Endothelial cell of umbilical vein (primary cell): ENCODE measurements around the gene NTN1. TPM values are rescaled to one million over a fixed set of nuclear protein-coding genes. Genes with fewer than 3 reads are reported as not detected.

Source experiments
- BruUV-seq: library from RNA; stranded (reverse); fragments of 400-500 nt; replicated peaks from 2 replicates; lab custom pipeline; 2021; lab: Mats Ljungman, UMichigan
- CTCF ChIA-PET: fragments of 300-600, 350-600 bp; sonication (Branson Sonifier 250); formaldehyde crosslinking; loops from one replicate; lab custom pipeline; 2021; ENCODE audit warnings: antibody characterized with exemption, inconsistent platforms; lab: Charles Lee
- POLR2A ChIA-PET: fragments of 300-600, 350-600 bp; sonication (Branson Sonifier 250); formaldehyde crosslinking; loops from one replicate; lab custom pipeline; 2021; ENCODE audit warnings: antibody characterized with exemption, inconsistent platforms; lab: Charles Lee
- DNase-seq: peaks from one replicate; pipeline ENCODE4 v3.0.0-alpha.2; 2011; ENCODE audit warnings: low read depth, low spot score
- FAIRE-seq: peaks from 2 replicates; lab custom pipeline; 2011; peaks lifted over from hg19 to GRCh38; lab: Jason Lieb, UNC
- H2AFZ ChIP-seq: 2 replicates; pipeline ENCODE4 v1.6.0; 2012; ENCODE audit warnings: low read depth, low read length, control low read depth, inconsistent platforms
- H3K27ac ChIP-seq: 2 replicates; pipeline ENCODE4 v1.5.1; 2011; ENCODE audit warnings: low read depth, mild to moderate bottlenecking, control low read depth, low read length, moderate library complexity; ENCODE audit not compliant: insufficient read depth
- H3K27me3 ChIP-seq, 2 experiments: 2 replicates each; pipeline versions ENCODE4 v1.6.0 to v1.6.1; 2011; ENCODE audit warnings: low read length in 2 of 2, mixed read lengths in 1 of 2; ENCODE audit not compliant: control insufficient read depth in 2 of 2, insufficient read depth in 2 of 2
- H3K36me3 ChIP-seq, 2 experiments: 2 replicates in 1 of 2; 3 replicates in 1 of 2; pipeline ENCODE4 v1.5.1; 2011; ENCODE audit warnings: low read length in 2 of 2, mild to moderate bottlenecking in 1 of 2, moderate library complexity in 1 of 2; ENCODE audit not compliant: control insufficient read depth in 2 of 2, insufficient read depth in 2 of 2; ENCODE audit errors: extremely low read depth in 1 of 2
- H3K4me1 ChIP-seq: 3 replicates; pipeline ENCODE4 v1.5.1; 2011; ENCODE audit warnings: mild to moderate bottlenecking, low read length; ENCODE audit not compliant: control insufficient read depth, insufficient read depth; ENCODE audit errors: extremely low read depth
- H3K4me2 ChIP-seq: 2 replicates; pipeline ENCODE4 v1.6.1; 2011; ENCODE audit warnings: low read length, control low read depth, mixed read lengths; ENCODE audit not compliant: insufficient read depth
- H3K4me3 ChIP-seq, 3 experiments: fragments of 200-600 bp in 1 of 3; sonication (generic), shearing (Covaris generic) in 1 of 3; replicated peaks in 1 of 3; 2 replicates each; pipeline ENCODE4 v1.5.1; 2011 to 2016; ENCODE audit warnings: control low read depth in 3 of 3, low read length in 3 of 3, mild to moderate bottlenecking in 2 of 3, inconsistent platforms in 1 of 3, low read depth in 1 of 3, moderate library complexity in 1 of 3; ENCODE audit not compliant: insufficient read depth in 1 of 3
- H3K79me2 ChIP-seq: 2 replicates; pipeline ENCODE4 v1.6.0; 2012; ENCODE audit warnings: low read length, inconsistent platforms; ENCODE audit not compliant: control insufficient read depth, insufficient read depth
- H3K9ac ChIP-seq: replicated peaks from 2 replicates; pipeline ENCODE3; 2011; ENCODE audit warnings: low read length, control low read depth; ENCODE audit not compliant: insufficient read depth; ENCODE audit errors: extremely low read depth
- H3K9me1 ChIP-seq: replicated peaks from 3 replicates; pipeline ENCODE4 v1.6.0; 2011; ENCODE audit warnings: mild to moderate bottlenecking, low read length; ENCODE audit not compliant: control insufficient read depth, insufficient read depth; ENCODE audit errors: extremely low read depth
- H3K9me3 ChIP-seq: replicated peaks from 2 replicates; pipeline ENCODE4 v1.5.1; 2012; ENCODE audit warnings: low read length, inconsistent platforms; ENCODE audit not compliant: control insufficient read depth, insufficient read depth
- H4K20me1 ChIP-seq: replicated peaks from 2 replicates; pipeline ENCODE3; 2011; ENCODE audit warnings: mild to moderate bottlenecking, low read length; ENCODE audit not compliant: control insufficient read depth, insufficient read depth; ENCODE audit errors: extremely low read depth
- CTCF ChIP-seq, 2 donors: IDR thresholded peaks; 1 replicate in 1 of 2; 2 replicates in 1 of 2; pipeline ENCODE4 v1.5.1; 2011; ENCODE audit warnings: low read length in 2 of 2, mild to moderate bottlenecking in 2 of 2, moderate library complexity in 2 of 2, control low read depth in 1 of 2, inconsistent platforms in 1 of 2, low read depth in 1 of 2; ENCODE audit not compliant: insufficient read depth in 1 of 2; ENCODE audit errors: extremely low read depth in 1 of 2
- EZH2 ChIP-seq: IDR thresholded peaks from 2 replicates; pipeline ENCODE4 v1.6.1; 2012; ENCODE audit warnings: borderline replicate concordance, low read depth, mild to moderate bottlenecking, moderate library complexity, low read length, inconsistent platforms; ENCODE audit not compliant: severe bottlenecking
- FOS ChIP-seq: IDR thresholded peaks from 2 replicates; pipeline ENCODE4 v1.6.1; 2011; ENCODE audit warnings: mild to moderate bottlenecking, low read length, moderate library complexity, borderline replicate concordance; ENCODE audit not compliant: insufficient read depth
- GATA2 ChIP-seq: IDR thresholded peaks from 2 replicates; pipeline ENCODE4 v1.7.0; 2011; ENCODE audit warnings: low read depth, mild to moderate bottlenecking, moderate library complexity, mixed read lengths, low read length; ENCODE audit not compliant: insufficient read length, insufficient read depth
- JUN ChIP-seq: IDR thresholded peaks from 2 replicates; pipeline ENCODE4 v1.6.1; 2011; ENCODE audit warnings: borderline replicate concordance, low read depth; ENCODE audit not compliant: insufficient read length, insufficient read depth
- MYC ChIP-seq: IDR thresholded peaks from one replicate; pipeline ENCODE4 v1.6.1; 2011; ENCODE audit warnings: mild to moderate bottlenecking, low read depth, low read length
- POLR2A ChIP-seq: IDR thresholded peaks from 2 replicates; pipeline ENCODE4 v1.6.1; 2012; ENCODE audit warnings: low read depth, mild to moderate bottlenecking, control low read depth, low read length
- POLR2AphosphoS5 ChIP-seq: IDR thresholded peaks from 2 replicates; pipeline ENCODE4 v1.6.1; 2012; ENCODE audit warnings: low read depth, mild to moderate bottlenecking, control low read depth, low read length, moderate library complexity; ENCODE audit not compliant: insufficient read depth
- dilution Hi-C: fragments of 300-500 bp; cut with MboI; formaldehyde crosslinking; loops from one replicate; pipeline ENCODE4 v1.15.0; 2019; ENCODE audit warnings: low sequenced_read_pairs; ENCODE audit not compliant: extremely low pct_ligation_motif_present
- intact Hi-C: fragments of 100-400 bp; cut with micrococcal nuclease; formaldehyde crosslinking; loops from one replicate; pipeline ENCODE4 v1.10.0; 2022
- polyA plus RNA-seq, 4 experiments: library from polyadenylated mRNA; depleted of rRNA in 3 of 4; stranded (reverse) in 3 of 4; unstranded in 1 of 4; fragments of >200 nt; gene quantifications; 2 replicates each; pipeline versions ENCODE4 v1.2.1 to v1.2.3, GENCODE V29; 2011 to 2012; ENCODE audit warnings: missing spikeins in 1 of 4
- total RNA-seq: library from RNA; stranded (reverse); gene quantifications from 2 replicates; pipeline ENCODE4 v1.2.3, GENCODE V29; 2021
- TF ChIP-seq, protein P1 (sequence below): IDR thresholded peaks from 2 replicates; pipeline ENCODE4 v1.6.1; 2011; ENCODE audit not compliant: insufficient read depth, insufficient read length

The NTN1 gene
- total and polyA plus RNA-seq, 2 donors (not counting 3 experiments of a cell fraction or from before 2014, with no cell fraction given) = 0.10 to 0.18 TPM

DNA sequence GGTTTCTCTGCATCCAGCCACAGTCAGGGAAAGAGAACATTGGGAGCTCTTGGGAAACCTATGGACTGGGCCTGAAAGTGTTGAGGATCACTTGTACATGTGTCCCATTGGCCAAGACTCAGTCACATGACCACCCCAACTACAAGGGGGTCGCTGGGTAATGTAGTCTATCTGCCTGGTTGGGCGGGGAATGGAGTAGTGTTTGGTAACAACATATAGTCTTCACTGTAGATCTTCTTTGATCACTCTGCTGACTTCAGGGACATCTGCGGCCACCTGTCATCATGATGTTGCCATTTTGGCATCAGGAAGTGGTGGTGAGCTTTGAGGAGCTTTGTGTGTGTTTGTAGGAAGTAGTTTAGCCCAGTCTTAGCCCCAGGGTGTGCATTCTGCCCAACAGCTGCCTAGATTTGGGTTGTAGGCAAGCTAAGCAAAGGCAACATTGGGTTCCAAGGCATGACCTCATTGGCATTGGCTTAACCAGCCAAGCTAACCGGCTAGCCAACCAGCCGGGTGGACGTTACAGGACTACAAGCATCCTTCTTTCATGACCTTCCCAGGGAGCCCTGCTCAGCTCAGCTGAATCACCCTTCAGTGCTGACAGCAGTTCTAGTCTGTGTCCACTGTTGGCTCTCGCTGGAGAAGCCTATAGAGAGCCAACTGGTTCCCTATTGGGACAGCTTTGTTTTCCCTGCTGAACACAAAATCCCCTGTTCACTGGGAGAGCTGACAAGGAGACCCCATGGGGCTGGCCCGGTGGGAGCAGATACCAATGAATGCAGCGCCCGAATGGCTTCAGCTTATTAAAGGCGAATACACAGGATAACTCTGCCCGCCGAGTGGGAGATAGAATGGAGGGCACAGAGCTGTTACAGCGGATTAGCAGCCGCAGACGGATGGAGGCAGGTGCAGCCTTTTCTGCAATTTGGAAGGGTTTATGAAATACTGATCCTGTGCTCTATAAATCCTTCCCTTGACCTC is 178.6 kb downstream of the NTN1 start:
- H3K4me3 ChIP-seq = no peak overlapping the region
- dilution Hi-C loops (no loop called here), intact Hi-C loops (loop anchor here (10.0 kb wide), 1 partner anchor 55 kb away; no protein-coding TSS in a partner anchor)
- no peak overlapping the region for H3K27ac ChIP-seq
- no peak overlapping the region for H3K9ac ChIP-seq
- H3K9me3 ChIP-seq = no peaks in the 10 kb centered on the region
- no peaks in the 10 kb centered on the region for H3K79me2 ChIP-seq
- H3K36me3 ChIP-seq = no peaks in the 10 kb centered on the region
- no peak overlapping the region for H3K4me2 ChIP-seq
- no peaks in the 10 kb centered on the region for H3K27me3 ChIP-seq
- FAIRE-seq = no peak
- no peak overlapping the region for H2AFZ ChIP-seq
- POLR2A ChIA-PET = no interaction called here
- TF ChIP-seq EZH2 = no peak
- TF ChIP-seq, protein P1, sequence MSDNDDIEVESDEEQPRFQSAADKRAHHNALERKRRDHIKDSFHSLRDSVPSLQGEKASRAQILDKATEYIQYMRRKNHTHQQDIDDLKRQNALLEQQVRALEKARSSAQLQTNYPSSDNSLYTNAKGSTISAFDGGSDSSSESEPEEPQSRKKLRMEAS = no peak
- TF ChIP-seq CTCF (IDR thresholded peaks at IDR 0.05; ENCODE audit: extremely low read depth in 1 of 2, insufficient read depth in 1 of 2, low read depth in 1 of 2, low read length in 2 of 2) = no peak
- no peak for TF ChIP-seq FOS
- TF ChIP-seq MYC = no peak
- TF ChIP-seq GATA2 = no peak
- no peak for TF ChIP-seq POLR2AphosphoS5
- TF ChIP-seq JUN = no peak
- TF ChIP-seq POLR2A = no peak
- BruUV-seq = no TSS peak
- no peaks in the 10 kb centered on the region for H3K4me1 ChIP-seq
- CTCF ChIA-PET = no interaction called here
- DNase-seq = no peak
- no peaks in the 10 kb centered on the region for H4K20me1 ChIP-seq
- no peaks in the 10 kb centered on the region for H3K9me1 ChIP-seq
